HG03139 (cell line): ENCODE data around the gene PHACTR2.
"Not testable (repeated sequence)": the region's sequence is repeated elsewhere in the genome, so short reads cannot be mapped to it uniquely, and the experiment has no call there.

Source experiments
- ATAC-seq: cut with Tn5 transposase; IDR thresholded peaks from one replicate; pipeline ENCODE4 v1.9.1; 2021; ENCODE audit not compliant: unreplicated experiment

Gene PHACTR2

GRCh38 chr6:143677891-143678791 is at the start of gene PHACTR2:
PHACTR2 (plus strand) TSS chr6:143677965; CDS start chr6:143678164, 199 bp downstream.
- ATAC-seq = no peak

DNA sequence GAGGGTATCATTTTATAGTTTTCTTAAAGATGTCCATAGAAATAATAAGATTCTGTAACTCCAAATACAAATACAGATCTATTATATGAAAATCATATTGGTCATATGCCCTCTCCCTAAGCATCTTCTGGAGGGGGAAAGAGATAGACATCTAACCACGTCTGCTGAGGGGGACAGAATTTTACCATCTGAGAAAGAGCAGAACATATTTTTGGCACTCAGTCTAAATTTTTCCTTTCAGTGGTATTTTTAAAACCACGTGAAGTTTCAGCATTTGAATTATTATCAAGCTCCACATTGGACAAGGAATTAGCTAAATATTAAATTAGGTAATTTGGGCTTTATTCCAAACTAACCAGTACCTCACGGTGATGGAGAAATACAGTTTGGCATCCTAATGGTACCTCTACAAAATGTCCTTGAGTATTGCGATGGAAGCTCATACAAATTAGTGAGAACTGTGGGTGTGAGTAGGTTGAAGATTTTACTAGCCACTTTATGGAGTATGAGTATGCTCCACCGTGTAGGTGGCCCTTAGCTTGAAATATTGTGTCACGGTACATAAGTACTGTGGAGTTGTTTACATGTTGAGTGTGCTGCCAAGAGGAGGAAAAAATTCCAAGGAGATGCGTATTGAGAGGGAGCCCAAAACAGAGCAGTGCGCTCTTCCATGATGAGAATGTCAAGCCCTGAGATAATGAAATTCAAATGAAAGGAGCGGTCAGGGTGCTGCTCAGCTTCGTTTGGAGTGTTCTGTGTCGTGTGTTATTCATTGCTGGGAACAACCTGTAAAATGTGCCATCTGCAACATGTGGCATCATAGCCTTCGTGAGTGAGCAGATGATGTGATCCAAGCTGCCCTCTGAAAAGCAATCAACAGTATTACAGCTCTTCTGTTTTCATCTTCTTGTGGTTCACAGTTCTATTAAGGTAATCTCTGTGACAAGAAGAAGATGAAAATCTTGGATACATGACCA is 48.4 kb upstream of the PHACTR2 start:
- ATAC-seq = no peak

DNA sequence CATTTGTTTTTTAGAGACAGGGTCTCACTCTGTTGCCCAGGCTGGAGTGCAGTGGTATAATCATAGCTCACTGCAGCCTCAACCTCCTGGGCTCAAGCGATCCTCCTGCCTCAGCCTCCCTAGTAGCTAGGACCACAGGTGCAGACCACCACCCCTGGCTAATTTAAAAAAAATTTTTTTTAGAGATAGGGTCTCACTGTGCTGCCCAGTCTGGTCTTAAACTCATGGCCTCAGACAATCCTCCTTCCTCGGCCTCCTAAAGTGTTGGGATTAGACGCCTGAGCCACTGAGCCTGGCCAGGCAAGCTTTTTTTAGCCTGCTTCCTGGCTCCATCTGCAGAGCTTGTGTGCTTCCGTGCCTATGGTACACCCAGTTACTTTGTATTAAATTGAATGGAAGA is 46.6 kb upstream of the PHACTR2 start:
- not testable (repeated sequence) for ATAC-seq

DNA sequence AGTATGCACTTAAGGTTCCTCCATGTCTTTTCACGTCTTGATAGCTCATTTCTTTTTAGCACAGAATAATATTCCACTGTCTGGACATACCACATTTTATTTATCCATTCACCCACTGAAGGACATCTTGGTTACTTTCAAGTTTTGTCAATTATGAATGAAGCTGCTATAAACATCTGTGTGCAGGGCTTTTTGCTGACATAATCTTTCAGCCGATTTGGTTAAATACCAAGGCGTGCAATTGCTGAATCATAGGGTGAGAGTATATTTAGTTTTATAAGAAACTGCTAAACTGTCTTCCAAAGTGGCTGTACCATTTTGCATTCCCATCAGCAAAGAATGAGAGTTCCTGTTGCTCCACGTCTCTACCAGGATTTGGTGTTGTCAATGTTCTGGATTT is 44.9 kb upstream of the PHACTR2 start:
- no peak for ATAC-seq

DNA sequence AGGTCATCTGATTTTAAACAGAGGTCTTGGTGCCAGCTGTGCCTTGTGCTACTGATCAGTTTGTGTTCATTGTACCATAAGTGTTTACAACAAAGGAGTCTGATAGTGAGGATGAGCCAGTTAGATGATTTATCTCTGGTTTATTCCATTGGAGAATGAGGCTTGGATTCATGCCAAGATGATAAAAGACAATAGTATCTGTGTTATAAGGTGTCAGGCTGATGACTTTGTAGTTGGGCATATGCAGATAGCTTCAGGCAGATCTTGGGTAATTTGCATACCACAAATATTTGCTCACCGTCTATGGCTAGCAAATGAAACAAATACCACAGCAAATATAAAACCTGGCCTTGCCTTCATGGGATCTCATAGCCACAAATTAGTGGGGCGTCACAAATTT is 43.3 kb upstream of the PHACTR2 start:
- ATAC-seq = no peak

DNA sequence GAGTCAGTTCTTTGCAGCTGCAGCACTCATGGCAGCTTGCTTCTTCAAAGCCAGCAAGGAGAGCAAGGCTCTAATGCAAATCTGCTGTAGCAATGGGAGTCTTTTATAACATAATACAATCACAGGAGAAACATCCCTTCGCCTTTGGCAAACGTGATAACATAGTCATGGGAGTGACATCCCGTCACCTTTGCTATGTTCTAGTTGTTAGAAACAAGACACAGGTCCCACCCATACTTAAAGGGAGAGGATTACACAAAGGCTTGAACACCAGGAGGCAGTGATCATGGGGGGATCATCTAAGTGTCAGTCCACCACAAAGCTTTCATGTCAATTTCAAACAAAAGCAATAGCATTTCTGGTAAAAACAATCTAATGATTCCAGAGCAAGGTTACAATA is 40.1 kb upstream of the PHACTR2 start:
- no peak for ATAC-seq

DNA sequence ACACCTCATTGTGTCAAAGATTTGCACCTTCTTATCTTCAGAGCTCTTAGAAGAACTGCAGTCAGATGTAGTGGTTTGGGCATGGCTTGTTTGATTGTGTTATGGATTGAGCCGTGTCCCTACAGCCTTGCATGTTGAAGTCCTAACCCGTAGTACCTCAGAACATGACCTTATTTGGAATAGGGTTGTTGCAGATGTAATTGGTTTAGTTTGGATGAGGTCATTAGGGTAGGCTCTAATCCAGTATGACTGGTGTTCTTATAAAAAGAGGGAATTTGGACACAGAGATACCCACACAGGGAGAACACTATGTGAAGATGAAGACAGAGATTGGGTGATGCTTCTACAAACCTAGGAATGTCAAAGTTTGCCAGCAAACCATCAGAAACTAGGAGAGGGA is 35.4 kb upstream of the PHACTR2 start:
- no peak for ATAC-seq

GRCh38 chr6:143647191-143647590 is 30.6 kb upstream of the PHACTR2 start:
- ATAC-seq = no peak

GRCh38 chr6:143647732-143648131 is 30.0 kb upstream of the PHACTR2 start:
- ATAC-seq = no peak

DNA sequence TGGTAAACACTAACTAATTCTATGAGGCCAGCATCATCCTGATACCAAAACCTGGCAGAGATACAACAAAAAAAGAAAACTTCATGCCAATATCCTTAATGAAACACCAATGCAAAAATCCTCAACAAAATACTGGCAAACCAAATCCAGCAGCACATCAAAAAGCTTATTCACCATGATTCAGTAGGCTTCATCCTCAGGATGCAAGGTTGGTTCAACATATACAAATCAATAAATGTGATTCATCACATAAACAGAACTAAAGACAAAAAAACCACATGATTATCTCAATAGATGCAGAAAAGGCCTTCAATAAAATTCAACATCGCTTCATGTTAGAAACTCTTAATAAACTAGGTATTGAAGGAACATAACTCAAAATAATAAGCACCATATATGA is 28.4 kb upstream of the PHACTR2 start:
- ATAC-seq = not testable (repeated sequence)

DNA sequence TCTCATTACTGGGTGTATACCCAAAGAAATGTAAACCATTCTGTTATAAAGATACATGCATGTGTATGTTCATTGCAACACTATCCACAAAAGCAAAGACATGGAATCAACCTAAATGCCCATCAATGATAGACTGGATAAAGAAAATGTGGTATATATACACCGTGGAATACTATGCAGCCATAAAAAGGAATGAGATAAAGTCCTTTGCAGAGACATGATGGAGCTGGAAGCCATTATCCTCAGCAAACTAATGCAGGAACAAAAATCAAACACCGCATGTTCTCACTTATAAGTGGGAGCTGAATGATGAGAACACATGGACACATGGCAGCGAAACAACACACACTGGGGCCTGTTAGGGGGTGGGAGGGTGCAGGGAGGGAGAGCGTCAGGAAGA is 26.4 kb upstream of the PHACTR2 start:
- ATAC-seq = not testable (repeated sequence)

GRCh38 chr6:143652841-143653331 is 24.9 kb upstream of the PHACTR2 start:
- no peak for ATAC-seq

GRCh38 chr6:143655541-143655940 is 22.2 kb upstream of the PHACTR2 start:
- no peak for ATAC-seq

GRCh38 chr6:143656026-143656425 is 21.7 kb upstream of the PHACTR2 start:
- no peak for ATAC-seq

GRCh38 chr6:143657809-143658208 is 20.0 kb upstream of the PHACTR2 start:
- ATAC-seq = no peak

GRCh38 chr6:143660170-143660569 is 17.6 kb upstream of the PHACTR2 start:
- not testable (repeated sequence) for ATAC-seq

- no peak for ATAC-seq
Measured at GRCh38 chr6:143664171-143664570, 13.6 kb upstream of the PHACTR2 start.

- not testable (repeated sequence) for ATAC-seq
Measured at GRCh38 chr6:143666007-143666406, 11.8 kb upstream of the PHACTR2 start.

- not testable (repeated sequence) for ATAC-seq
Measured at GRCh38 chr6:143669483-143669882, 8.3 kb upstream of the PHACTR2 start.

- no peak for ATAC-seq
Measured at GRCh38 chr6:143673669-143674068, 4.1 kb upstream of the PHACTR2 start.
